Measurements from ENCODE around the gene CHST1.

CHST1 gene, protein sequence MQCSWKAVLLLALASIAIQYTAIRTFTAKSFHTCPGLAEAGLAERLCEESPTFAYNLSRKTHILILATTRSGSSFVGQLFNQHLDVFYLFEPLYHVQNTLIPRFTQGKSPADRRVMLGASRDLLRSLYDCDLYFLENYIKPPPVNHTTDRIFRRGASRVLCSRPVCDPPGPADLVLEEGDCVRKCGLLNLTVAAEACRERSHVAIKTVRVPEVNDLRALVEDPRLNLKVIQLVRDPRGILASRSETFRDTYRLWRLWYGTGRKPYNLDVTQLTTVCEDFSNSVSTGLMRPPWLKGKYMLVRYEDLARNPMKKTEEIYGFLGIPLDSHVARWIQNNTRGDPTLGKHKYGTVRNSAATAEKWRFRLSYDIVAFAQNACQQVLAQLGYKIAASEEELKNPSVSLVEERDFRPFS

DNA sequence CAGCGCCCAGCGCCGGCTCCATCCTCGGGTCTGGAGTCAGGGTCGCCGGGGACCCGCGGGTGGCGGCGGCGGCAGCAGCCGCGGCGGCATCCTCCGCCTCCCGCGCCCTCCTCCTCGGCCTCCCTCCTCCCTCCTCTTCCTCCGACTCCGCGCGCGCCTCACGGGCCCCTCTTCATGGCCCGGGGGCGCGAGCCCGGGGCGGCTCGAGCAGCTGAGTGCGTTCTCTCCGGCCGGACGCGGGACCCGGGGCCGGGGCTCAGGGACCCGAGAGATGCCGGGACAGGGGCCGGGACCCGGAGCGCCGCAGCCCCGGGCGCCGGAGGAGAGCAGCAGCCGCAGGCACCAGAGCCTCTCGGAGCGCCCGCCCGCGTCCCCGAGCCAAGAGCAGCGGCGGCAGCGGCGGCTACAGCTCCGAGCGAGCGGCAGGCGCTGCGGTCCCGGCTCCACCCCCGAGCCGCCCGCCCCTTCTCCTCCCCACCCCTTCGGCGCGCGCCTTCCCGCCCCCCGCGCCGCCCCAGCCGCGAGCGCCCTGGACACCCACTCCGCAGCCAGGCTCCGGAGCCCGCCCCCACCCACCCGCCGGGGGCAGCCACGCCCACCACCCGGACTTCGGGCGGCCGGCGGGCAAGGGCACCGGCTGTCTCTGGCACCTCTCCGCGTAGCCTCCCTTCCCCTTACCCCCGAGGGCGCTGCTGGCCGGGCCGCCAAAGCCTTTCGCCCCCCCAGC lies at the start of gene CHST1:
Gene CHST1, minus strand, starts transcription at position 417 of the 727 bp plus-strand sequence. CDS start 14,699 bp downstream, outside the sequence.
- DNase-seq, result no peak

DNA sequence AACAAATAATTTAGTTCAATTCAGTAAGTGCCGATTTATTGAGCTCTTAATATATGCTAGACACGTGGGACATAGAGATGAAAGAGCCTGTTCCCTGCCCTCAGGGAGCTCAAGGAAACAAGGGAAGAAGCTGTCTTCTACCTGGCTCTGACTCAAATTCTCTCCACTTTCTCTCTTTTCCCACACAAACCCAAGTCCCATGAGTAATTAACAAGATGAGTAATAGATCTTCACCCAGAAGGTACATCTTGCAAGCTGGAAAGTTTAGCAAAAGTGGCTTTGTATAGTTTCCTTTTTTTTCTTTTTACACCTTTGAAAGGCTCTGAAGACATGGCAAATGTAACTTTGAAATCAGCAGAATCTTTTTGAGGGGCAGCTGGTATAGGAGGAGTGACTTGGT lies 48.2 kb upstream of the CHST1 start:
- DNase-seq, result no peak

DNA sequence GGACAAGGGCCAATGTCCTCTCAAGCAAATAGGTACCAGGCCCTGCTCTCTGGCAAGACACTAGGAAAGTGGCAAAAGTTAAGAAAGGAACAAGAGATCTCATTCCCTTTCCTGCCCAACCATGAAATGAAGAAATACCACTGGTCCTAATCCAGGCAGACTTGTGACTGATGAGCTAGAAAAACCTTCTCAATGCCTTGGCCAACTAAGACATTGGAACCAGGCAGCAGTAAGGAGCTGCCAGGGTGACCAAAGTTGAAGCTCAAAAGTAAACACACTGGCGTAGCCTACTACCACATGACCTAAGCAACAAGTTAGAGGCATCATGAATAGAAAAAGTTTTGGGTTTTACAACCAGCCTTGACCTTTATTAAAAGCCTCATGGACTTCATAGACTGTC lies 45.1 kb upstream of the CHST1 start:
- DNase-seq, result no peak

DNA sequence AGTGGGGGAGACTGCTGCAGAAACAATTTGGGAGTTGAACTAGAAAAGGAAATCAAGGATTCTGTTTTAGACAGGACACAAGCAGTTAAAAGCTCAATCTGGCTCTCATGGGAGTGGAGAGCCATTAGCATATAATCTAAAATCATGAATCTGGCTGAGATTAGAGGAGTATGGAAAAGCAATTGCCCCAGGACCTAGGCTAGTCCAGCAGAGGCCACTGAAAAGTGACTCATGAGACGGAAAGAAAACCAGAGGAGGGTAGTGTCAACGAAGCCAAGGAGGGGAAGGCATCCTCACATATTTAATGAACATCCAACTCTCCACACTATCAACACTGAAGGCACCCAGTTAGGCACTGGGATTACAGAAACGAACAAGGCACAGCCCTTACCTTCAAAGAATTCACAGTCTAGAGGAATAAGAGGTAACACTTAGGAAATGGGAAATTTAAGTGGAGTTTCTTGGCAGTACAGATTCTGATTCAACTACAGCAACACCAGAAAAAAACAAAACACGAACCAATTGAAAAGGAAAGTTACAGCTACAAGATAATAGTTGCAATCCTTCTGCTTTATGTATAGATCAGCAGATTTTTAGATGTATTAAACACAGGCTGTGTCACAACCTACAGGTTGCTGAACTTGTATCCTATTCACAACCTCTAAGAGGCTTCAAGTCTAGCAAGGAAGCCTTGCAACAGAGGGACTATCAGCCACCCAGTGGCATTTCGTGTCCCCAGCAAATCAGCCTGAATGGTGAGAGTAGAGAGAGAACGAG lies 43.7 kb upstream of the CHST1 start:
- no peak for DNase-seq

DNA sequence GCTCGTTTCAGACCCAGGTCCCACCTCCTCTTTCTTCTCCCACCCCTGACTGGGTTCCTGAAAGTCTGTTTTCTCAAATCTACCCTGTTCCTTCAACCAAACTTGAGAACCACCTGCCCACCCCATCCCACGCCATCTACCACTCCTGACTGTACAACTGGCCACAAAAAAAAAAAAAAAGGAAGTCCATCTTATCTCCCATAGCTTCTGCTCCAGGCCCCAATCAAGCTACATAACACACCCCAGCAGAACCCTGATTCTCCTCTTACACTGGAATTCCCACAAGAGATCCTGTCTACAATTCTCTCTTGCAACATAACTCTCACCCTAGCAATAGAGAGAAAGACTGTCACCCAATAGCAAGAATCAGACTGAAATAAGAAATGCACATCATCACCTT lies 39.2 kb upstream of the CHST1 start:
- no peak for DNase-seq

DNA sequence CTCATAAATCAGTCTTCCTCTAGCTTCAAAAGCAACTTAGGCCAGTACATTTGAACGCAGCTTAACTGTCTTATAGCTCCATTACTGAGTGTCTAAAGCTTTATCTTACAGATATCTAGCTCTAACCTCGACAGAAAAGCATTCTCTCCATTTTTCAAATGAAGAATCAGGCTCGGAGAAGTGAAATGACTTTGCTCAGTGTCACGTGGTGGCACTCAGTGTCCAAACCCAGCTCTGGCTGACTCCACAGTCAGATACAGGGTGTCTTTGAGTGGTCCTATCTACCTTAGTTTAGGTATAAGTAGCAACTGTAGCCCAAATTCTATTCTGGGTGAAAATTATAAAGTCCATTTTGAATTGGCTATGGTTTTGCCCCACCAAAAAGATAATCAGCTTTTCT lies 38.7 kb upstream of the CHST1 start:
- DNase-seq, result no peak

DNA sequence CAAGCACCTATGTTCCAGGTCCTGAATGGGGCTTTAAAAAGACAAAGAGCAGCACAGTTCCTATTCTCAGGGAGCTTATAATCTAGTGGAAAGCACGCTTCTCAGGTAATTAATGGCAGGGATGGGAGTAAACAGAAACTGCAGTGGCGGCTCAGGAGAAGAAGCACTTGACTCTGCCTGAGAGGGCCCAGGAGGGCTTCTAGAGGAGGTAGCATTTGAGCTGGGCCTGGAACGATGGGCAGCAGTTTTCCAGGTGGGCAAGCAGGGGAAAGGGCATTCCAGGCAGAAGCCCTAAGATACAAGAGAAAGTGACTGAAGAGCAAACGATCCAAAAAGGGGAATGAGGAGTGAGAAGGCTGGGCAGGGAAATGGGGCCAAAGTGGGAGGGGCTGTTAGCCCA lies 37.1 kb upstream of the CHST1 start:
- no peak for DNase-seq

DNA sequence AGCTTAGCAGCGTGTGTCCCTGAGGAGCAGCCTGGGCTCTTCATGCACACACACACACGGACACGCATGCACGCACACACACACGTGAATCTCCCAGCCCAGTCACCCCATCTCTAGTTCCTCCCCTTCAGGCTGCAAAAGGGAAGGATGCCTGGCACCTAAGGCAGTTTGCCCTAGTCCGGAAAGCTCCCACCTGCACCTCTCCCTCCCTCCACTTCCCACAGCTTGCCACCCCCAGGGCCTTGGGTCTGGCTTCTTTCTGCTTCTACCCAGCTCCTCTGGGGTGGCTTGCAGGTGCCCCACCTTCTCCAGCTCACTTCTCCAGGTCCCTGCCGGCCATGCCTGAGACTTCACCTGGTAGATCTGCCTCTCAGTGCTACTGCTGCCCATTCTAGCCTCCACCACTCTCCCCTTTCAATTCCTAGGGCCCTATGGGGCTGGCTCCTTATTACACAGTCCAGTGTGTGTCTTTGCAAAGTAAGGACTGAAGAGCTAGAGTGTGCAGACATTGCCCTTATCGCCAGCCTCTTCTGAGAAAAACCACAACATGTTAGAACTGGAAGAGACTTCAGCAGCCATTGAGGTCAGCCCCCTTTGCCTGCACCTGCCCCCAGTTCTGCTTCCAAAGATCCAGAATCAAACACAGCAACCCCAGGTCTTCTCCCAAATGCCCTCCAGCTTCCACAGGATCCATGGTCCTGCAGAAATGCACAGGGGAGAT lies 33.5 kb upstream of the CHST1 start:
- no peak for DNase-seq

DNA sequence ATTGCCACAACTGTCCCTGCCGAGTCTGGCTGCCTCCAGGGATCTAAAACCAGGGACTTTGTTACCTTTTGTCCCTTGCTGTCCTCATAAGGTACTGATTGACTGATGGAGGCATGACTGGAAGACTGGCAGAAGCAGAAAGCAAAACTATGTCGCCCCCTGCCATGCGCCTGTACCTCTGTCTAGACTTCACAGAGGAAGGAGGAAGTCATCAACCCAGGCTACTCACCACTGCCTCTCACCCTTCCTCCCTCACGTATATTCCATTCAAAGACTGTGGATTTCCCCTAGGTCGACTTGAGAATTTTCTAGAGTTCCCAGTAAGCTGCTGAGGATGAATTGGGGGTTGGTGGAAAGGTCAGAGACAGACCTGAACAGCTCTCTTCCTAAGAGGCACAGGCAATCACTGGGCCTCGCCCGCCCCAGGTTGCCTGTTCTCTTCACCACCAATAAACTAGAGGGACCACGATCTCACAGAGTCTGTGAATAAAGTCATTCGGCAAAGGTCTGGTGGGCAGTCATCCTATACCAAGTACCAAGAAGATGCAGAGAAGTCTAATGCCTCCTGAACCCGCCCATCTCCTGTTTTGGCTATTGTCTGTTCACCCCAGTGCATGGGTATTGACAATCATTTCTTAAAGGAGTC lies 27.5 kb upstream of the CHST1 start:
- DNase-seq, result no peak

DNA sequence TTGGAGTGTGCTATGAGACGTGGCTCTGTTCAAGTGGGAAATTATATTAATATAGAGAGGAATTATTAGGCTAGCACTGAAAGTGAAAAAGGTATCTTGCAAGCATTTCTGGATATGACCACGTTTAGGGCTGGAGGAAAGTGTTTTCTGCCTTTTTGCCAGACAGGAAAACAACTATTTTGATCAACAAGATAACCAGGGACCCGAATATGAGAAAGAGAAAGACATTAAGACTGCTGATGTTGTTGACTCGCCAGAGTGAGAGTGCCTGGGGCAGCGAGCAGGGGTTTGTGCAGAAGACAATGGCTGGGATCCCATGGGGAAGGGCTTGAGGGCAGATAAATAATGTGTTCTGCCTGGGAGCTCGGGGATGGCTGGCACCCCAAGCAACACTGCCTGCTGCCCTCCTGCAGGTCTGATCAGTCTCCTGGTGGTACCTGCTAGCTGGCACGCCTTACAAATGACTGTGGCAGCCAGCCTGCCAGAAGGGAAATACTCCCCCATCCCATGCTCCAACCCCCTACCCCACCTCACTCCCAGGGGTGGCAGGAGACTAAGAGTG lies 23.1 kb upstream of the CHST1 start:
- DNase-seq, result no peak

DNA sequence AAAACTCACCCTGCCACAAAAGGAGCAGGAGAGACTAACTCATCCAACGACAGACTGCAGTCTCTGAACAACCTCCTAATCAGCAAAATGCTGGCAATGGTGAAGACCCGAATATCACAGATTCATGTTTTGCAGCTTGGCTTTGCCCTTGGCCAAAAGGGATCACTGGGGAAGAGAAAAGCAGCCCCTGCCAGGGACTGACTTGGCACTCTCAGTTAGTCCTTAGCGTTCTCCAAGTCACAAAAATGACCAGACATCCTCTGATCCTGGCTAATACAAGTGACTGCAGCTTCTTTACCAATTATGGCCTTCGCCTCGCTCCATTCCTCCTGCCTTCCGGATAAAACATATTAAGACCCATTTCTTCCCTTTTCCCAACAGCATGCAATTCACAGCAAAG lies 22.4 kb upstream of the CHST1 start:
- DNase-seq, result no peak

DNA sequence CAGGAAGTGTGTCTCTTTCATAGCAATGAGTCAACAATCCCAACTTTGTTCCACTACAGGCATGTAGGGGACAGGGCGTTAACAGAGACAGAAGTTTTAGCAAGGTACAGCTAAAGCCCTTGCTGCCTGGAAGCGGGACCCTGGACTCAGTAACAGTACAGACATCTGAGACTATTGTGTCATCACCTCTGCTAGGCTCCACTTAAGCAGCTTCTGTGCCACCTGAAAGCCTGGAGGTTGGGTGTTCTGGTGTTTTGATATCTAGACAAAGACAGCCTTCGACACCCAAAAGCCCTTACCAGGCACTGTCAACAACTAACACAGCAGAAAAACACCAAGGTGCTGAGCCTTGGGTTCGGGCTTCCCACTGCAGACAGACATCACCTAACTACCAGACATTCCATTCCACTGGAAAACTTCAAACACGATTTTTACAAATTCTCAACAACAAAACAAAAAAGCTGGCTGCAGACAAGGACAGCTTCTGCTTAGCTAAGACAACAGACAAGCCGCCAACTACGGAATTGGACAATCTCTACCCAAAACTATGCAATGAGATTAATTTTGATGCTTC lies 20.6 kb upstream of the CHST1 start:
- no peak for DNase-seq

DNA sequence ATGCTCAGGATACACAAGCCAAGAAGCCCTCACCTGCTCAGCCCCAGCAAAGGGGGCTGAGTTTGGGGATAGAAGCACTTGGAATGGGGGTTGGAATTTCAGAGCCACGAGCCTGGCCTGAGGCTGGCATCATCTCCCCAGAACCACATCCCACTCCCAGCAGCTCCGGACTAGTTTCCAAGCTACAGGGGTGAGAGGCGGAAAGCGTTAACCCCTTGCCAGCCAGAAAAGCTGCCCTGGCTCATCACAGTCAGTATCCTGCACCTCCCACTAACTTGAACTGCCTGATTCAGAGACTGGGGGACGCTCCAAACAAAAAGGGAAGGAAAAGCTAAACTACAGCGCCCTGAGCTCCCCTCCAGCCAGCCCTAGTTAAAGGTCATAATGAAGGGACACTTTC lies 19.0 kb upstream of the CHST1 start:
- no peak for DNase-seq

DNA sequence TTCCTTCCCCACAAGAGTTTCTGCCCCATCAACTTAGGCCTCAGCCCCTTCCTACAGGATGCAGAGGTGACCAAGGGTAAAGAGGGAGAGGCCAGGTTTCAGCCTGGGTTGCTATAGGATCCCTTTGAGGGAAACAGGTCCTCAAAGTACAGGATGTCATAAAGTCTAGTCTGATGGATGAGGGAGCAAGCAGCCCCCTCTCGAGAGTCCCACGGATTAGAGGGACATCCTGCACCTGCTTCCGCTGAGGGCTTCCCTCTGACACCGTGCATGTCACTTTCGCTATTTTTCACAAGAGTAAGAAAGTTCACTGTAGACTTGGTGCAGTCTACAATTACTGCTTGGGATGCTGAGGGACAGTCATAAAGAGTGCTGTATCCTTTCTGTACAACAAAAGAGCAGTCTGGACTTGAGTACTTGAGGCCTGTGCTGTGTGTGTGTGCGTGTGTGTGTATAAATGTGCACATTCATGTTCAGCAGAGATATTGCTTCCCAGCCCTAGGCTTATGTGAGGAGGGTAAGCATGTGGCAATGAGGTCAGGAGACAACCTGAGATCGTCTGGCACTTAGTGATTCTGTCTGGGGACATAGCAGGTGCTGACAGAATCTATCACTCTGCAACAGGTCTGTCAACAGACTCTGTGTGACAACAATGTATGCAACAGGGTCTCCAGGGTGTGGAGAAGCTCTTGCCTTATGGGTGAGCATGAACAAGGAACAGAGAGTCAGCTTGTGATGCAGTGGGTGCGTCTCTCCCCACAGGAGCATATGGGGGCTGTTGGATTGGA lies 18.0 kb upstream of the CHST1 start:
- no peak for DNase-seq

DNA sequence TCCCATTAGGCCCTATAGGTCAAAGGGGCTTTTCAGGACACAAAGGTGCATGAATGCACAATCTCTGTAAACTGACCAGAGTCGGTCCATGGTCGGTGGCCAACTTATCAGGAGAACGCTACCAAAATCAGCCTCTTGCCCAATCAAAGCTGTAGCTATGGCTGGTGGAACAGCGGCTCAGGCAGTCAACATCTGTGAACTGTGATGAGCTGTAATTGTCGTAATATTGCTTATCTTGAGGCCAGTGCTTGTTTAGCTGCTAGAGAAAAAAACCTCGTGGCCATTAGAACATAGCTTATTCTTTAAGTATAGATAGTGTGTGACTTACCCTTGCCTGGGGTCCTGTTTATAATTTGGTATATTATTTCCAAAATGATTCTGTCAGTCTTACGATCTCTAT lies 14.4 kb upstream of the CHST1 start:
- DNase-seq, result no peak

DNA sequence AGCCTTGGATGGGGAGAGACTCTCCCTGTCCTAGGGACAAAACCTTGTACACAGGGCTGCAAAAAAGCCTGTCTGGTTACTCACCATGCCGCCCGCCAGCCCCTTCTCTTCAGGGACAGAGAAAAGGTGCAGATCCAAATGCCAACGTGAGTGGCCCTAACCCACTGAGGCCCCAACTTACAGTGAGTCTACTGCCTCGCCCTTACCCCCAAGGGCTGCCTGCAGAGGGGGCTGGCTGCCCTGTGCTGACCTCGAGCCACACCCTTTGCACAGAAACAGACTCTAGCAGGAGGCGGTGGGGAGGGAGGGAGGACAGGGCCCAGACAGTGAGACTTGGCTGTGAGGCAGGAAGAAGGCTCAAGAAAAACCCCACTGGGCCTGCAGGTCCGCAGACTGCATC lies 13.6 kb upstream of the CHST1 start:
- DNase-seq, result no peak

DNA sequence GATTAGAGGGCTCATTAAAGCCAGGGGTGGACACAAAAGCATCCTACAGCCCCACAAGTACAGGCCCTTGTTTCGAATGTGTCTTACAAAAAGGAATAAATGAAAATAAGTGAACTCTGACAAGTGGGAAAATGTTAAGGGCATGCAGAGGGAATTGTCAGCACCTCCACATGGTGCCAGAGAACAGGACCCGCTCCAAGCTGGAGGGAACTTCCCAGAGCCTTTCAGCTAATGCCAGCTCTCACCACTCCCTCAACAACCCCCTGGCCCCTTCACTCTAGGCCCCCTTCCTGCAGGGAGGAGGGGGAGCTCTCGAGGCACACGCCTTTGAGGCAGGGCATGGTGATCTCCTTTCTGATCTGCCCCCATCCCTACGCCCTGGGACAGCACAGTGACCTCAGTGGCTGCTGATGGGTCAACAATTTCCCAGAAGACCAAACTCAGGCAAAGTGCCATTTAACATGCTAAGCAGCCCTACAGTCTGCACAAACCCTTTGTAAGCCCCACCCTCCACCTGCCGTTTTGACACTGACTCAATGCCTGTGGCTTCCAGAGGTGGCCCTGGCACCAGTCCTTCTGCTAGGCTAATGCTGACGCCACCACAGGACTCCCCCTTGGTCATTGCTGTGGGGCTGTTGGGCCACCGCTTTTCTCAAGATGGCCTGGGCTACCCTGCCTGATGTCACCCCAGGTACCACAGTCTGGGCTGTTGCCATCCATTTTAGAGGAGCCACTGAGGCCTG lies 12.5 kb upstream of the CHST1 start:
- DNase-seq, result no peak

DNA sequence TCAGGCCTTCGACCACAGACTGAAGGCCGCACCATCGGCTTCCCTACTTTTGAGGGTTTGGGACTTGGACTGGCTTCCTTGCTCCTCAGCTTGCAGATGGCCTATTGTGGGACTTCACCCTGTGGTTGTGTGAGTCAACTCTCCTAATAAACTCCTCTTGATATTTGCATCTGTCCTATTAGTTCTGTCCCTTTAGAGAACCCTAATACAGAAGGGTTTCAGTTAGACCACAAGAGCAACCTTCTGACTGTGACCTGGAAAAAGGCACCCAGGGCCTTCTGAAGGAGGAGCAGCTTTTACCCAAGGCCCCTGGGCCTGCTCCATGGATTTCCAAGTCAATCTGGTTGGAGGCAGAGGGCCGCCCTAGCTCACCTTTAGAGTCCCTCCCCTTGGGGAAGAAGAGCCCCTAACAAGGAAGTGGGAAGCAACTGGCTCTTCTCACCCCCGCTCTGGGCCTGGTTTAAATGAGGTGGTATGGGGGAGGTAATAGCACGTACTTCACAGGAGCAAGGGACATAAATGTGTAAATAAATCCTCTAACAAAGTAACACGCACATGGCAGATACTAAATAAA lies 11.2 kb upstream of the CHST1 start:
- no peak for DNase-seq

DNA sequence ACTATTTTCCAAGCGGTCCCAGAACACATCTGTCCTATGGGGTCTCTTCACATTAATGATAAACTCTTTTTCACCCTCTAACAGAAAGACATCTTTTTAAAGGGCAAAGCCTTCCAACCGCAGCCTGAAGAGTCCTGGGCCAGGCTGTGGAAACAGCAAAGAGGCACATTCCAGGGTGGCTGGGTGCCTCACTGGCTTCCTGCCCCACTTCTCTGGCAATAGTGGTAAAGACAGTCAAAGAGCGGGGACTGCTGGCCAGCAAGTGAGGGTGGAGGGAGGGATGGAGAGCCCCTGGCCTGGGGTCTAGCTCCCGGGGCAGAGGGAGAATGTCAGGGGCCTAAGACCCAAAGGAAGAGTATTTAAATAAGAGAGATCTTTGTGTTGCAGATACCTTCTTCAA lies 10.2 kb upstream of the CHST1 start:
- DNase-seq, result no peak

All from NCI-H2171 (cell line).